ENCODE measurements around the gene AKT3. TPM values are rescaled to one million over a fixed set of nuclear protein-coding genes. Genes with fewer than 3 reads are reported as not detected.

The AKT3 gene
- polyA plus RNA-seq, 2 of the 4 experiments (the other 2 are of a cell fraction), result 18.4 to 43.5 TPM

DNA sequence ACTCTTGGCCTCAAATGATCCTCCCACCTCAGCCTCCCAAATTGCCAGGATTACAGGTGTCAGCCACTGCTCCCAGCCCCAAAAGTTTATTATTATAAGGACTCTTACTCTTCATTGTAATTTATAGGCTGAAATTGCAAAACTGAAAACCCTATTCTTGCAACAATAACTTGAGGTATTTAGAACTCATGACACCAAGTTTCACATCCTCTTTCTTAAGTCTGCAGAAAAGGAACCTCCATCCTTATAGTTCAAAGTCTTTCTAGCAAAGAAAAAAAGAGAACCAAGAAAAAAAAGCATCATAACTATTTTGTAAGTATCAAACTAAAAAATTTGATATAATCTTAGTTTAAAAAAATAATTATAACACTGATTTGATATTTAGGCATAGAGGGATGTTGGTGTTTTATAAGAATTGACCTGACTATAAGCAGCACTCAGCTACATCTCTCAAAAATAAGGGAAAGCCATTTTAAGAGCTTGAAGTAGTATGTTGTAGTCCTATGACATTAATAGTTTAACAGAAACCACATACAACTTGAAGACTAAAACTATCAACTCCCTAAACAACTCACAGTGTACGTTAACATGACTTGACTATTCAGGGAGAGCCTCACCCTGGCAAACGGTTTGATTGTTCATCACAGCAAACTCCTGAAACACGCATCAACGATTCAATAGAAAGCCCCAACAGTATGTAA is 122.4 kb downstream of the AKT3 start:
- no peak for FAIRE-seq
- ATAC-seq, result no peak
- CTCF ChIA-PET, result interaction anchor here (0.5 kb wide), 1 partner anchor 500 kb away, joined by 4 read pairs; no protein-coding TSS in a partner anchor
- H3K9me3 ChIP-seq, result no peaks in the 10 kb centered on the region
- H3K4me1 ChIP-seq, result 0 out of 3 replicates have a peak, but pooled peaks cover 2% of the 10 kb centered on the region
- DNase-seq (ENCODE audit: low read depth in 1 of 2, low spot score in 1 of 2), result no peak
- POLR2A ChIA-PET, result no interaction called here
- H3K4me3 ChIP-seq, result no peak overlapping the region
- 88% methylated on average over 4 of the region's 4 CpGs for WGBS (ENCODE audit: missing lambda C conversion rate)
- TF ChIP-seq ESRRA (IDR thresholded peaks at IDR 0.05; ENCODE audit: borderline replicate concordance, low read length) (no peak), TFCP2L1 (CRISPR knock-in tag; IDR thresholded peaks at IDR 0.05) (no peak), RFX5 (IDR thresholded peaks at IDR 0.05) (no peak)
- TF ChIP-seq, protein P1, sequence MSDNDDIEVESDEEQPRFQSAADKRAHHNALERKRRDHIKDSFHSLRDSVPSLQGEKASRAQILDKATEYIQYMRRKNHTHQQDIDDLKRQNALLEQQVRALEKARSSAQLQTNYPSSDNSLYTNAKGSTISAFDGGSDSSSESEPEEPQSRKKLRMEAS (IDR thresholded peaks at IDR 0.05), result no peak
- H3K27ac ChIP-seq, result no peak overlapping the region
- H3K4me2 ChIP-seq, result no peak overlapping the region

DNA sequence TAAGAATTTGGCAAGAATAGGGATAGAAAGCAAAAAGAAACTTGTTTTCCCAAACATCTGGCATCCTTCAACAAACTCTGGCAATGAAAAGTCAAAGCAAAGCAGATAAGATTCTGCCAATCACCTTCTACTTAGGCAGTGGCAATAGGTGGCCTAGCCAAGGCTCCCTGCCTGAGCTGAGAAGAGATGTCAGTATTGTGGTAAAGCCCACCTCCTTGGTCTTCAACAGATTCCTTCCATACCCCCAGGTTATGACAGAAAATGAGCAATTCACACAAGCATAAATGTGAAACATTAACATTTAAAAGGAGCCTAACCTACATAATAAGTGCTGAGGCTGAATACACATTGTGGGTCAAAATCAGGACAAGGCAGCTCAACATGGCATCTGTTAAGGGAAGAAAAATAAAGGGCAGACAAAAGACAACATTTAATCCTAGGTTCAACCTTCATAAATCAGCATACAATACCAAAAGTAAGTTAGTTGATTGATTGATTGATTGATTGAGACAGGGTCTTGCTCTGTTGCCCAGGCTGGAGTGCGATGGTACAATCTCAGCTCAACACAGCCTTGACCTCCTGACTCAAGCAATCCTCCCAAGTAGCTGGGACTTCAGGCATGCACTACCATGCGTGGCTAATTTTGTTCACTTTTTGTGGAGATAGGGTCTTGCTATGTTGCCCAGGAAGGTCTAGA is 123.1 kb downstream of the AKT3 start:
- WGBS (ENCODE audit: missing lambda C conversion rate), result 100% methylated on average over 2 of the region's 2 CpGs
- Histone ChIP-seq H3K9me3 (no peaks in the 10 kb centered on the region), H3K4me3 (no peak overlapping the region), H3K27ac (no peak overlapping the region), H3K4me1 (0 out of 3 replicates have a peak, but pooled peaks cover 2% of the 10 kb centered on the region), H3K4me2 (no peak overlapping the region)
- ChIA-PET CTCF (interaction anchor here (0.5 kb wide), 1 partner anchor 501 kb away, joined by 4 read pairs; no protein-coding TSS in a partner anchor), POLR2A (no interaction called here)
- ATAC-seq, result no peak
- TF ChIP-seq POLR2A (IDR thresholded peaks at IDR 0.05; ENCODE audit: low read length) (no peak), BCL3 (IDR thresholded peaks at IDR 0.05) (no peak), BHLHE40 (IDR thresholded peaks at IDR 0.05; ENCODE audit: low read depth, low read length) (no peak), HOXA7 (CRISPR knock-in tag; IDR thresholded peaks at IDR 0.05) (no peak)
- TF ChIP-seq, protein P1 (IDR thresholded peaks at IDR 0.05), result no peak
- no peak for FAIRE-seq
- no peak for DNase-seq (ENCODE audit: low read depth in 1 of 2, low spot score in 1 of 2)

DNA sequence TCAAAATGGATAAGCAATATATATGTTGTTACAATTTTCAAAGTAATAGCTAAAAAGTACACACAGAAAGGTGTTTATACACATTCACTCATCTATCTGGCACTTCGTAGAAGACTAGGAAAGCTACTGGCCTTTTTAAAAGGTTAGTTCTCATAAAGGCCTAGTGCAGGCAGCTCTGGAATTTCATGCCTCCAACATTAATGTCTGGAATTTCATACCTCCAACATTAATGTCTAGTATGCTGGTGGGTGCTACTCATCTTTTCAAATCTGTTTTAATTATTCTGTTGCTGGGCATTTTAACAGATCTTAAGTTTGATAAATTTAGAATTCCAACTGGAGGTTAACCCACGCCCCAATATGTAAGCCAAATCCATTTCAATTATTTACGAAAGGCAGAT is 124.2 kb downstream of the AKT3 start:
- FAIRE-seq, result no peak
- POLR2A ChIA-PET, result no interaction called here
- TF ChIP-seq CHD4 (IDR thresholded peaks at IDR 0.05; ENCODE audit: borderline replicate concordance) (no peak), SREBF2 (IDR thresholded peaks at IDR 0.05) (no peak), FOSL2 (IDR thresholded peaks at IDR 0.05) (no peak), FOSL2 (CRISPR knock-in tag; IDR thresholded peaks at IDR 0.05) (no peak), CTCF (IDR thresholded peaks at IDR 0.05) (no peak), ZNF302 (CRISPR knock-in tag; IDR thresholded peaks at IDR 0.05) (no peak), MAZ (IDR thresholded peaks at IDR 0.05; ENCODE audit: borderline replicate concordance, low read depth, low read length) (no peak), POLR2AphosphoS2 (conservative IDR thresholded peaks at IDR 0.05; ENCODE audit: low read length) (no peak), KDM1A (IDR thresholded peaks at IDR 0.05; ENCODE audit: low read depth) (no peak), HMGXB4 (CRISPR knock-in tag; IDR thresholded peaks at IDR 0.05; ENCODE audit: borderline replicate concordance) (no peak), NFE2L2 (conservative IDR thresholded peaks at IDR 0.05; ENCODE audit: low read length) (no peak), BCL3 (IDR thresholded peaks at IDR 0.05) (no peak), JUNB (IDR thresholded peaks at IDR 0.05) (no peak), FOXS1 (CRISPR knock-in tag; IDR thresholded peaks at IDR 0.05) (no peak), CBX8 (IDR thresholded peaks at IDR 0.05) (no peak)
- TF ChIP-seq, protein P2, sequence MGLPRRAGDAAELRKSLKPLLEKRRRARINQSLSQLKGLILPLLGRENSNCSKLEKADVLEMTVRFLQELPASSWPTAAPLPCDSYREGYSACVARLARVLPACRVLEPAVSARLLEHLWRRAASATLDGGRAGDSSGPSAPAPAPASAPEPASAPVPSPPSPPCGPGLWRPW (IDR thresholded peaks at IDR 0.05), result no peak
- Histone ChIP-seq H3K27ac (no peak overlapping the region), H3K9me3 (no peaks in the 10 kb centered on the region), H3K4me3 (no peak overlapping the region), H3K4me1 (0 out of 3 replicates have a peak, but pooled peaks cover 2% of the 10 kb centered on the region), H3K4me2 (no peak overlapping the region)
- no peak for ATAC-seq
- 91% methylated on average over 3 of the region's 3 CpGs for WGBS (ENCODE audit: missing lambda C conversion rate)
- DNase-seq (ENCODE audit: low read depth in 1 of 2, low spot score in 1 of 2), result no peak
- CTCF ChIA-PET, result no interaction called here

Data from A549 (cell line).